Osteocyte (in vitro differentiated cells): Measurements from ENCODE around the gene KCNJ3. TPM values are rescaled to one million over a fixed set of nuclear protein-coding genes. Genes with fewer than 3 reads are reported as not detected.

Experiments used
- DNase-seq: peaks from one replicate; pipeline ENCODE4 v3.0.0; 2021; ENCODE audit warnings: mixed read lengths; ENCODE audit not compliant: unreplicated experiment; ENCODE audit errors: extremely low spot score
- H3K27ac Mint-ChIP-seq: one replicate; pipeline ENCODE4 v1.8.0; 2021; ENCODE audit warnings: mild to moderate bottlenecking, mixed read lengths; ENCODE audit not compliant: unreplicated experiment
- H3K27me3 Mint-ChIP-seq: one replicate; pipeline ENCODE4 v1.8.0; 2021; ENCODE audit warnings: mixed read lengths; ENCODE audit not compliant: unreplicated experiment
- H3K36me3 Mint-ChIP-seq: one replicate; pipeline ENCODE4 v1.8.0; 2021; ENCODE audit warnings: mixed read lengths; ENCODE audit not compliant: unreplicated experiment
- H3K4me1 Mint-ChIP-seq: one replicate; pipeline ENCODE4 v1.8.0; 2021; ENCODE audit warnings: mixed read lengths; ENCODE audit not compliant: unreplicated experiment
- H3K4me3 Mint-ChIP-seq: one replicate; pipeline ENCODE4 v1.8.0; 2021; ENCODE audit warnings: mild to moderate bottlenecking, moderate library complexity, mixed read lengths; ENCODE audit not compliant: unreplicated experiment
- H3K9me3 Mint-ChIP-seq: one replicate; pipeline ENCODE4 v1.8.0; 2021; ENCODE audit warnings: mixed read lengths; ENCODE audit not compliant: unreplicated experiment
- total RNA-seq: library from RNA; stranded (reverse); gene quantifications from 2 replicates; pipeline ENCODE4 v1.2.1, GENCODE V29; 2021
- TF ChIP-seq, protein P1 (sequence below): fragments of 200-600 bp; sonication (generic); IDR thresholded peaks from 2 replicates; pipeline ENCODE4 v1.5.0; 2021; ENCODE audit warnings: antibody characterized with exemption, mild to moderate bottlenecking, moderate library complexity

Gene KCNJ3
- total RNA-seq, 1 donor from 2014 or later: not detected

DNA sequence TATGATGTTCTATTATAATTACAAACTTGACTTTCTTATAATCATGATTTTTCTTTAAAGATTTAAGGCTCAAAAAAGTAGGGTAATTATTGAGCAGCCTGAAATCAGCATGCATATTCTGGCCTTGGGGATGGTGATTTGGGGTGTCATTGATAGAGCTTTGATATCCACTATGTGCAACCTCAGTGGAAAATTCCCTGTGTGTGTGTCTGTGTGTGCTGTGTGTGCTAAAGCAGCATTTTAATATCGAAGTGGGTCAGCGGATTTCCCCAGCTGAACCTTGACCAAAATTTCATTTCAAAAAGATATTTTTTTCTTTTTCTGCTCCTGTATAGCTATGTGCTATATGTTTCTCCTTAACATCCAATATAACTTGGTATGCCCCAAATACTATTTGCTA is 11.6 kb downstream of the KCNJ3 start:
- TF ChIP-seq, protein P1, sequence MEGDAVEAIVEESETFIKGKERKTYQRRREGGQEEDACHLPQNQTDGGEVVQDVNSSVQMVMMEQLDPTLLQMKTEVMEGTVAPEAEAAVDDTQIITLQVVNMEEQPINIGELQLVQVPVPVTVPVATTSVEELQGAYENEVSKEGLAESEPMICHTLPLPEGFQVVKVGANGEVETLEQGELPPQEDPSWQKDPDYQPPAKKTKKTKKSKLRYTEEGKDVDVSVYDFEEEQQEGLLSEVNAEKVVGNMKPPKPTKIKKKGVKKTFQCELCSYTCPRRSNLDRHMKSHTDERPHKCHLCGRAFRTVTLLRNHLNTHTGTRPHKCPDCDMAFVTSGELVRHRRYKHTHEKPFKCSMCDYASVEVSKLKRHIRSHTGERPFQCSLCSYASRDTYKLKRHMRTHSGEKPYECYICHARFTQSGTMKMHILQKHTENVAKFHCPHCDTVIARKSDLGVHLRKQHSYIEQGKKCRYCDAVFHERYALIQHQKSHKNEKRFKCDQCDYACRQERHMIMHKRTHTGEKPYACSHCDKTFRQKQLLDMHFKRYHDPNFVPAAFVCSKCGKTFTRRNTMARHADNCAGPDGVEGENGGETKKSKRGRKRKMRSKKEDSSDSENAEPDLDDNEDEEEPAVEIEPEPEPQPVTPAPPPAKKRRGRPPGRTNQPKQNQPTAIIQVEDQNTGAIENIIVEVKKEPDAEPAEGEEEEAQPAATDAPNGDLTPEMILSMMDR: no peak

DNA sequence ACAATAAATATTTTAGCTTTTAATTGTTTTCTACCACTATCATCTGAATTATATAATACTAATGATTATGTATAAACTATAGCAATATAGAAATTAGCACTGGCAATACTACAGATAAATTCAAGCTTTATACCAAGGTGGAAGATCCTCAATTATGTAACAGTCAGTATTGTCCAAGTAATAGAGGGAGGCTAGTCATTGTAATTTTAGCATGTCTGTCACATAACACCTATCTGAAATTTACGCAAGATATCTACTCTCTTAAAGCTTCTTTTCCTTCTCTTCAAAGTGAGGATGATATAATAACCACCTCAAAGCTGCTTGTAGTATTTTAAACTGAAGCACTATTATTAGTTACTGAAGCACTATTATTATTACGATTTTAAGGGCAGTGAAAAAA is 12.2 kb downstream of the KCNJ3 start:
- Mint-ChIP-seq H3K36me3 (no peaks in the 10 kb centered on the region), H3K4me3 (no peak overlapping the region), H3K4me1 (no peaks in the 10 kb centered on the region), H3K9me3 (no peaks in the 10 kb centered on the region), H3K27ac (no peak overlapping the region), H3K27me3 (no peaks in the 10 kb centered on the region)
- TF ChIP-seq, protein P1: no peak
- no peak for DNase-seq

More for the DNA sequence above, 11.6 kb downstream of the KCNJ3 start:
- Mint-ChIP-seq H3K4me1 (no peaks in the 10 kb centered on the region), H3K4me3 (no peak overlapping the region), H3K36me3 (no peaks in the 10 kb centered on the region), H3K9me3 (no peaks in the 10 kb centered on the region), H3K27me3 (no peaks in the 10 kb centered on the region), H3K27ac (no peak overlapping the region)
- no peak for DNase-seq

DNA sequence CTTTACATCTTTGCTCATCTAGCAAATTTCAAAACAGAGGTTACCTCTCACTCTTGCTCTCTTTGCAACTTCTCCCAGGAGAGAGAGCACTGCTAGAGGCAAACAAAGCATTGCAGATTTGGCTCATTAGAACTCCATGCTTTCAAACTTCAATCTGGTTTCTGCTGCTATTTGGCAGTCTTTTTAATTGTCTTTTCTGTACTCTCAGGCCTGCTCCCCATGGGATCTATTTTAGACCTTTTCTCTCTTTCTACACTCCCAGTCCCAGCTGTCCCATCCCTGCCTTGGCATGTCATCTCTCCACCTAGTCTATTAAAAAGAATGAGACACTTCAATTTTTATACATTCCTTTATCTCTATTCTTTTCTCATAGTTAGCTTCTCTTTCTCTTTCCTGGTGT is 15.2 kb downstream of the KCNJ3 start:
- no peaks in the 10 kb centered on the region for H3K4me1 Mint-ChIP-seq
- no peak overlapping the region for H3K4me3 Mint-ChIP-seq
- H3K9me3 Mint-ChIP-seq: no peaks in the 10 kb centered on the region
- no peaks in the 10 kb centered on the region for H3K36me3 Mint-ChIP-seq
- H3K27me3 Mint-ChIP-seq: no peaks in the 10 kb centered on the region
- TF ChIP-seq, protein P1: no peak
- no peak overlapping the region for H3K27ac Mint-ChIP-seq
- no peak for DNase-seq

DNA sequence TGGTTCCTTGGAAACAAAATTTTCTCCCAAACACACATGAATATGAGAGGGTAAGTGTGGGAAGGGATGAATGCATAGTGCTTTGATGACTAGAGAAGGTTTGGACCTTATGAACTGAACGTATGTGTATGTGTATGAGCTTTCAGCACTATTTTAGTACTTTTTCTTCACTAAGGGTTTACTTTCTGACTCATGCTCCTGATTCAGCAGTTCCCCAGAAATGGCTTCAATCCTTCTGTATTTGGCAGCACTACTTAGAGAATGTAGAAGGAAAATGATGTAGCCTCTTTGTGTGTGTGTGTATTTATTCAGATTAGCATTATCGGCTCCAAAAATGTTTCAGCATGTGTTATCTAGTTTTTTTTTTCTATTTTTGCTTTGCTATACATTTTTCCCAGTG is 22.2 kb downstream of the KCNJ3 start:
- Mint-ChIP-seq H3K9me3 (no peaks in the 10 kb centered on the region), H3K36me3 (no peaks in the 10 kb centered on the region), H3K4me3 (no peak overlapping the region), H3K27me3 (no peaks in the 10 kb centered on the region), H3K4me1 (peaks cover 4% of the 10 kb centered on the region), H3K27ac (no peak overlapping the region)
- TF ChIP-seq, protein P1: no peak
- DNase-seq: no peak

DNA sequence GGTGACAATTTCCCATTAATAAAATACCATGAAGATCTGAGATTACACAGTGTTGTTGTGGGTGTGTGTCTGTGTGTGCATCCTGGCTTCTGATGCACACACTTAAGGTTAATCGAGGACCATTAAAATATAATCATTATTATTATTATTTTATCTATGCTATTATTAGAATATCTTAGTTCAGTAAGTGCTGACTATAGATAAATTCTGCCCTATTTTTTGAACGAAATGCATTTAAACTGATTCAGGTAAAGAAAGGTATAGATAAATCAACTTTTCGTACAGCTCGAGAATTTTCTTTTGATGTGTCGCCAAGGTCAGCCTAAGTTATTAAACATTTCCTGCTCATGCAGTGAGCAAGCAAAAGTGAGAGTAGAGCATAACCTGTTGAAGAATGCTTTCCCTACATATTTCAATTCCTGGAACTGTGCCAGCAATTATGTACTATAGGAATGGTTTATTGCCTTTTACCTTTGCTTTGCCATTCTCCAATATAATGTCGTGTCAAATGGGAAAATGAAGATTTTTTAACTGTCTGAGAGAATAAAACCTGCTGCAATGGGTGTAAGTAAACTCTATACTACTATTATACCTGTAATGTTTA is 25.8 kb downstream of the KCNJ3 start:
- Mint-ChIP-seq H3K27me3 (peaks cover 4% of the 10 kb centered on the region), H3K36me3 (no peaks in the 10 kb centered on the region), H3K9me3 (peaks cover 4% of the 10 kb centered on the region), H3K4me1 (peaks cover 4% of the 10 kb centered on the region), H3K27ac (no peak overlapping the region), H3K4me3 (no peak overlapping the region)
- TF ChIP-seq, protein P1: no peak
- DNase-seq: no peak
